GM21381 (cell line): Measurements from ENCODE around the gene ABCG1.

Source experiments
- ATAC-seq: cut with Tn5 transposase; IDR thresholded peaks from one replicate; pipeline ENCODE4 v1.9.1; 2021; ENCODE audit warnings: mild to moderate bottlenecking, moderate library complexity; ENCODE audit not compliant: unreplicated experiment

Gene ABCG1

GRCh38 chr21:42343101-42343500 is 124.2 kb downstream of the ABCG1 start:
- no peak for ATAC-seq

- no peak for ATAC-seq
Measured at GRCh38 chr21:42343556-42343955, 124.6 kb downstream of the ABCG1 start.

GRCh38 chr21:42343963-42344510 is 125.1 kb downstream of the ABCG1 start:
- no peak for ATAC-seq

GRCh38 chr21:42344631-42345030 is 125.7 kb downstream of the ABCG1 start:
- ATAC-seq, result no peak

- no peak for ATAC-seq
Measured at GRCh38 chr21:42346441-42346840, 127.5 kb downstream of the ABCG1 start.
